HG03378 (cell line): ENCODE measurements around the gene STK24.

Experiments
- ATAC-seq: cut with Tn5 transposase; IDR thresholded peaks from one replicate; pipeline ENCODE4 v1.9.1; 2021; ENCODE audit warnings: mild to moderate bottlenecking, moderate library complexity; ENCODE audit not compliant: unreplicated experiment

Gene STK24

DNA sequence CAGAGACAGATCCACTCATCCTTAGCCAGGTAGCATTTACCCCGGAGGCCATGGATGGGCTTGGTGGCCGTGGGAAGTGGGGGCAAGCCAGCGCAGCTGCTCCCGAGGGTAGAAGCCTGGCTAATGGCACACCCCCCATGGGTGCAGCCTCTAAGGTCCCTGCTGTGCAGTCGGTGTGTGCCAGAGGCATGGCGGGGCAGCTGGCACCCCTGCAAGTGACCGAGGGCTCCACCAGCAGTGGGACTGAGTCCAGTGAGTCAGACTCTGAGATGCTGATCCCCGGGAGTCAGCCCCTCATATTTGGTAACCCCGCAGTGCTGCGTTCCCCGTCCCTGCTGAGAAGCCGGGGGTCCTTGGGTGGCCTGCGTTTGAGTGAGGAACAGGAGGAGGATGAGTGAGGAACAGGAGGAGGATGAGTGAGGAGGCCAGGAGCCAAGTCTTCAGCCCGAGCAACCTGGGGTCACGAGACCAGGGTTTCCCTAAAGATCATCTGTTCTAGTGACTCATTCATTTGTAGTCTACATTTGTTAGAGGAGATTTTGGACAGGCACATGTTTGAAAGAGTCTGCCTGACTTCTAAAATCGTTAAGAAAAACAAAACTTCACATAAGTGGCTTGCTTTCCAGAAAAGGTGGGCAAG lies 180.7 kb downstream of the STK24 start:
- ATAC-seq, result no peak
